Measurements from ENCODE around the gene USP33. TPM values are rescaled to one million over a fixed set of nuclear protein-coding genes. Genes with fewer than 3 reads are reported as not detected.

USP33 gene
- polyA plus RNA-seq, 1 of the 3 experiments (the other 2 are of a cell fraction) = 26.3 TPM

DNA sequence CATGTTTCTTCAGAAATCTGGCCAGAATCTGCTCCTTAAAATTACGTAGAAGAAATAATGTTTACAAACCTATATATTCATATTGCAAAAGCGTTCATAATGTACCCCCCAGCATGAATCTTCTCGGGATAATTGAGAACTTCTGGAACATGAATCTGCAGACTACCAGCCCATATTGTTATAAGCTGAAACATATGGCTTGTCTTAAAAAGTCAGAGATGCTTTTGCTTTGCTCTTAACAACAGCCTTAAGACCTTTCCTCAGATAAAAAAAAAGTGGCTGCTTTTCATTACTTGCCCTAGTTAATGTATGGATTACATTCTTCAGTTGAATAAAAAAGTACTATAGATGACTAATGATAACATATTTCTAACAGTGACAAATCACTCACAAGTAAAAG is 62.2 kb downstream of the USP33 start:
- no peak overlapping the region for H2AFZ ChIP-seq (ENCODE audit: low read depth)
- no peaks in the 10 kb centered on the region for H4K20me1 ChIP-seq (ENCODE audit: insufficient read depth)
- H3K9me3 ChIP-seq = no peaks in the 10 kb centered on the region
- H3K27ac ChIP-seq (ENCODE audit: low read depth in 2 of 2, low read length in 1 of 2) = no peak overlapping the region
- H3K9me2 ChIP-seq = no peaks in the 10 kb centered on the region
- H3F3A ChIP-seq (replicated peaks; ENCODE audit: insufficient read depth) = peaks cover 12% of the 10 kb centered on the region
- TF ChIP-seq MEF2A (IDR thresholded peaks at IDR 0.05; ENCODE audit: borderline replicate concordance, low read depth) (no peak), YY1 (IDR thresholded peaks at IDR 0.05; ENCODE audit: low read depth) (no peak), GATA2 (CRISPR knock-in tag; IDR thresholded peaks at IDR 0.05) (no peak)
- H3K36me3 ChIP-seq (replicated peaks in 1 of 2; ENCODE audit: control insufficient read depth in 1 of 2, insufficient read depth in 2 of 2, low read length in 1 of 2) = peaks cover 4 to 71% of the 10 kb centered on the region in 2 experiments
- ChIA-PET POLR2A (interaction anchor here (0.7 kb wide), 1 partner anchor 26 kb away, joined by 3 read pairs; no protein-coding TSS in a partner anchor), CTCF (no interaction called here)
- H3K4me1 ChIP-seq (ENCODE audit: control insufficient read depth in 1 of 2, insufficient read depth in 2 of 2, low read depth in 1 of 2, low read length in 1 of 2) = no peaks in the 10 kb centered on the region
- 67% methylated on average over 3 of the region's 3 CpGs for WGBS (ENCODE audit: low lambda C conversion rate)
- DNase-seq = no peak
- no peaks in the 10 kb centered on the region for H3K27me3 ChIP-seq (ENCODE audit: insufficient read depth)
- no peak overlapping the region for H3K9ac ChIP-seq
- H3K4me2 ChIP-seq = no peak overlapping the region
- no peak overlapping the region for H3K4me3 ChIP-seq (ENCODE audit: low read depth in 2 of 2, low read length in 1 of 2)
- H3K79me2 ChIP-seq (ENCODE audit: insufficient read depth) = no peaks in the 10 kb centered on the region

DNA sequence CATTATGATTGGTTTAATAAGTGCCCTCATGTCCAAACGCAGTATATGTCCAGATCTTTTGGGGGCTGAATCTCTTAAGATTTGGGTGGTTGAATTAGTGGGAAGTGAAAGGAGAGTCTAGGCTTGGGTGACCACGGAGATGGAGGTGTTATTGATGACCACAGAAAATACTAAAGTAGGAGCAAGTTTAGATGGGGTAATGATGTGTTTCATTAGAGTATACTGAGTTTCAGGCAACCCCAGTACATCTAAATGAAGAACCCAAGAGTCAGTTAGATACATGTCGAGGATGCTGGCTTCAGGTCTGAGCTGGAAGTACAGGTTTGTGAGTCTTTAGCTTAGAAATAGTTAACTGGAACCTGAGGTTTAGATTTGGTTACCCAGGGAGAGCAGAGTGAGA is 70.7 kb downstream of the USP33 start:
- no peak overlapping the region for H3K4me3 ChIP-seq (ENCODE audit: low read depth in 2 of 2, low read length in 1 of 2)
- TF ChIP-seq EP300 (IDR thresholded peaks at IDR 0.05; ENCODE audit: borderline replicate concordance in 1 of 2, low read depth in 1 of 2, low read length in 1 of 2) (no peak), TEAD4 (IDR thresholded peaks at IDR 0.05; ENCODE audit: borderline replicate concordance, insufficient read depth) (no peak), FOXJ3 (CRISPR knock-in tag; IDR thresholded peaks at IDR 0.05) (no peak), SIN3A (IDR thresholded peaks at IDR 0.05; ENCODE audit: borderline replicate concordance, low read depth, low read length) (no peak), JUND (IDR thresholded peaks at IDR 0.05) (no peak), TAF1 (IDR thresholded peaks at IDR 0.05; ENCODE audit: borderline replicate concordance, low read depth, low read length) (no peak), GABPA (IDR thresholded peaks at IDR 0.05; ENCODE audit: low read depth) (no peak), NRF1 (IDR thresholded peaks at IDR 0.05; ENCODE audit: low read depth, low read length) (no peak), MXI1 (IDR thresholded peaks at IDR 0.05; ENCODE audit: low read depth, low read length) (no peak), SMC3 (IDR thresholded peaks at IDR 0.05; ENCODE audit: low read depth, low read length) (no peak), FOSL2 (IDR thresholded peaks at IDR 0.05; ENCODE audit: borderline replicate concordance, low read depth) (no peak), RCOR1 (IDR thresholded peaks at IDR 0.05; ENCODE audit: low read length) (no peak)
- TF ChIP-seq, protein P1, sequence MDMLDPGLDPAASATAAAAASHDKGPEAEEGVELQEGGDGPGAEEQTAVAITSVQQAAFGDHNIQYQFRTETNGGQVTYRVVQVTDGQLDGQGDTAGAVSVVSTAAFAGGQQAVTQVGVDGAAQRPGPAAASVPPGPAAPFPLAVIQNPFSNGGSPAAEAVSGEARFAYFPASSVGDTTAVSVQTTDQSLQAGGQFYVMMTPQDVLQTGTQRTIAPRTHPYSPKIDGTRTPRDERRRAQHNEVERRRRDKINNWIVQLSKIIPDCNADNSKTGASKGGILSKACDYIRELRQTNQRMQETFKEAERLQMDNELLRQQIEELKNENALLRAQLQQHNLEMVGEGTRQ (IDR thresholded peaks at IDR 0.05; ENCODE audit: borderline replicate concordance, low read depth, low read length) = no peak
- TF ChIP-seq, protein P2, sequence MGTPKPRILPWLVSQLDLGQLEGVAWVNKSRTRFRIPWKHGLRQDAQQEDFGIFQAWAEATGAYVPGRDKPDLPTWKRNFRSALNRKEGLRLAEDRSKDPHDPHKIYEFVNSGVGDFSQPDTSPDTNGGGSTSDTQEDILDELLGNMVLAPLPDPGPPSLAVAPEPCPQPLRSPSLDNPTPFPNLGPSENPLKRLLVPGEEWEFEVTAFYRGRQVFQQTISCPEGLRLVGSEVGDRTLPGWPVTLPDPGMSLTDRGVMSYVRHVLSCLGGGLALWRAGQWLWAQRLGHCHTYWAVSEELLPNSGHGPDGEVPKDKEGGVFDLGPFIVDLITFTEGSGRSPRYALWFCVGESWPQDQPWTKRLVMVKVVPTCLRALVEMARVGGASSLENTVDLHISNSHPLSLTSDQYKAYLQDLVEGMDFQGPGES (IDR thresholded peaks at IDR 0.05; ENCODE audit: low read depth, low read length) = no peak
- H3K27me3 ChIP-seq (ENCODE audit: insufficient read depth) = no peaks in the 10 kb centered on the region
- peaks cover 0 to 6% of the 10 kb centered on the region in 2 experiments; a peak in 3 of 4 replicates for H3K4me1 ChIP-seq (ENCODE audit: control insufficient read depth in 1 of 2, insufficient read depth in 2 of 2, low read depth in 1 of 2, low read length in 1 of 2)
- no peaks in the 10 kb centered on the region for H3K9me3 ChIP-seq
- H3F3A ChIP-seq (replicated peaks; ENCODE audit: insufficient read depth) = peaks cover 6% of the 10 kb centered on the region
- no peaks in the 10 kb centered on the region for H3K79me2 ChIP-seq (ENCODE audit: insufficient read depth)
- 95% methylated on average over 3 of the region's 3 CpGs for WGBS (ENCODE audit: low lambda C conversion rate)
- ChIA-PET CTCF (no interaction called here), POLR2A (no interaction called here)
- peaks cover 0 to 17% of the 10 kb centered on the region in 2 experiments for H3K36me3 ChIP-seq (replicated peaks in 1 of 2; ENCODE audit: control insufficient read depth in 1 of 2, insufficient read depth in 2 of 2, low read length in 1 of 2)
- no peaks in the 10 kb centered on the region for H3K9me2 ChIP-seq
- no peak for DNase-seq
- H2AFZ ChIP-seq (ENCODE audit: low read depth) = no peak overlapping the region
- H4K20me1 ChIP-seq (ENCODE audit: insufficient read depth) = no peaks in the 10 kb centered on the region
- H3K9ac ChIP-seq = no peak overlapping the region
- H3K27ac ChIP-seq (ENCODE audit: low read depth in 2 of 2, low read length in 1 of 2) = no peak overlapping the region
- no peak overlapping the region for H3K4me2 ChIP-seq

All from SK-N-SH (cell line).